ENCODE data around the gene NFIC.

- no peak for TF ChIP-seq CTCF (IDR thresholded peaks at IDR 0.05; ENCODE audit: insufficient read depth, low read depth, low read length)
- TF ChIP-seq EZH2 (IDR thresholded peaks at IDR 0.05; ENCODE audit: insufficient read depth, low read length) = no peak
These were observed 1.5 kb downstream of the NFIC start for GRCh38 chr19:3367628-3368440.

Measured in astrocyte (in vitro differentiated cells and primary cell).